Measurements from ENCODE around the gene UQCRC1.
A peak's percentile ranks its signal among the peaks of the same experiment; 100 is the strongest.

Gene UQCRC1

DNA sequence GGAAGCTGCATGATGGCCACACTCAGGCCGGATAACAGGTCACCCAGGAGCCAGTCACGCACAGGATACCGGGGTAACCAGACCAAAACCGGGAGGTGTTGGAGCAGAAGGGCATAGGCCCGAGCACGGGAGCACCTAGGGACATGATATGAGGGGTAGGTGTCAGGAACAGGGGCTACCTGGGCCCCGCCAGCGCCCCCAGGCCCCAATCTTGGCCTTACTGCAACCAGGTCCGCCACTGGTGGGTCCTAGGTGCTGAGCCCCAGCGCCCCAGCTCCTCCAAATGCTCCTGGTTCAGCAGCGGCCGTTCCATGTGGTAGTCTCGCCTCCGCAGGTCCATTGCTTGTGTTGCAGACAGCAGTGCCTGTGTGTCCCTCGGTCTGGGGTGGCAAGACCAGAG lies 23.8 kb upstream of the UQCRC1 start:
- no peak for DNase-seq

DNA sequence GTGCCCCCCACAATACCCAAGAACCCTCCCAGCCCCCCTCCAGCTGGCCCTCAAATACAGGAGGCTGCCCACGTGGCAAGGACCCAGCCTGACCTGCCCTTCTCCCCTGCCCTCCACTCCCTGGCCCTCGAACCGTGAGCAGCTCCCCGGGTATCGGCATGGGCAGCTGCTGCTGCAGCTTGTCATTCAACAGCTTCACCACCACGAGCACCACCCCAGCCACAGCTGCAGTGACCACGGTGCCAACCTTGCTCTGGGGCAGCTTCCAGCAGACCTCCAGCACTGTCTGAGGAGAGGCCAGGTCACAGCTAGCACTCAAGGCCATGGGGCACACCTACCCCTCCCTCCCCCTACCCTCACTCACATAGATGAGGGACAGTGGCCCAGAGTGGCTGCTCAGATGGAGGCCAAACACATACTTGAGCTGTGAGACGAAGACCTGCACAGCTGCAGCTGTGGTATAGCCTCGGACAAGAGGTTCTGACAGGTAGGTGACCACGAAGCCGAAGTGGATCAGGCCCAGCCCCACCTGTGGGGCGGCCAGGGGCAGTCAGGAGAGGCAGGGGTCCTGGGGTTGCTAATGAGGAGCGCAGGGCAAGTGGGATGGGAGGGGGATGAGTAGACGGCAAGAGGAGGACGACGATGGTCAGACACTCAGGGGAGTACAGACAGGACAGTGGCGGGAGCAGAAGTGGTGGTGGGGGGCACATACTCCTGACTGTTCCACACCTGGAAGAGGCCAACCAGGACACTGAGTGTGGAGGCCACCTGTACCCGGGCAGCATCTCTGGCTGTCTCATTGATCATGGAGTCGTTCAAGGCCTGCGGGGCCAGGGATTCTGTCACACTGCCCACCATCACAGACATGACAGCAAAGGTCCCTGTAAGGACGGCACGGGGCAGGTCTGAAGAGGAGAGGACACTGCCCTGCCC lies 22.3 kb upstream of the UQCRC1 start:
- no peak for DNase-seq

DNA sequence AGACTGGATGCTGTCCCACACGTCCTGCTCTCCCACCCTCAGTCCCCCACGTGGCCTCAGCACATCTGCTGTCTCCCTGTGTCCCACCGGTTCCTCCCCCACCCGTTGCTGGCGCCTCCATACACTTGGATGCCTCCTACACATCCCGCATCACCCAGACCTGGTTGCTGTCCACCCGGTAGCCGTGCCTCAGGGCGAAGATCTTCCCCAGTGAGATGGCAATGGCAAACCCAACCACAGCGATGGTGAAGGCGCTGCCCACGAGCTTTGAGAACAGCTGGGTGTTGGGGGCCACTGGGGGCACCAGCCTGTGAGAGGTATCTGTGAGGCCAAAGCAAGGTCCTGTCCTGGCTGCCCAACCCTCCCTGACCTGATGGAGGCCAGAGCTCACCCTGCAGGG lies 21.4 kb upstream of the UQCRC1 start:
- DNase-seq, result no peak

DNA sequence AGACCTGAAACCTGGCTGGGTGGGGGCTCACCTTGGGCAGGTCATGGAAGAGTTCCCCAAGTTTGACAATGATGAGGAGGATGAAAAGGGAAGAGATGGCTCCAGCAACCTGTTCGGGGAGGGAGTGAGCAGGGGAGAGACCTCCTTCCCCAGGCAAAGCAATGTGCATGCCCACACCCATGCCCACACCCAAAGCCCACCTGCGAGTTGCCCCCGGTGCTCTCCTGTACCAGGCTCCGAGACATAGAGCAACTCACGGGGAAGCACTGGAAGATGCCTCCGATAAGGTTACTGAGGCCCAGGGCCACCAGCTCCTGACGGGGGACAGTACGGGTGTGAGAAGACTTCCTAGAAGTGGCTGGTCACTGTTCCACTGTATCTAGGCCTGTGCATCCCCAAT lies 21.0 kb upstream of the UQCRC1 start:
- no peak for DNase-seq

DNA sequence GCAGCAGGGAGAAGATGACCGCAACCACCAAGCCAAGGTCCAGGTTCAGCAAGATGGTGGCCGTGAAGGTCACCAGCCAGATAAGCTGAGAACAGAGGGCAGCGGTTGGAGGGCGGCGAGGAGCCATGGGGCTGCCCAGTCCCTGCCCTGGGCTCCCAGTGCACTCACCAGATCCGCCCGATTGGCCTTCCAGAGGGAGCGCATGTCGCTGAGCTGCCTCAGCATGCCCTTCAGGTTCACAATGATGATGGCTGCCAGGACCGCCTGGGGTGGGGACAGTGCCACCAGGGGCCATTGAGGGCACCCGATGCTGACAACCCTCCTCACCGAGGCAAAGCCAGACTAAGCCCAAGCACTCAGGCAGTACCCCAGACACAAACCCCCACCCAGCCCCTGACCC lies 20.4 kb upstream of the UQCRC1 start:
- DNase-seq, result no peak

DNA sequence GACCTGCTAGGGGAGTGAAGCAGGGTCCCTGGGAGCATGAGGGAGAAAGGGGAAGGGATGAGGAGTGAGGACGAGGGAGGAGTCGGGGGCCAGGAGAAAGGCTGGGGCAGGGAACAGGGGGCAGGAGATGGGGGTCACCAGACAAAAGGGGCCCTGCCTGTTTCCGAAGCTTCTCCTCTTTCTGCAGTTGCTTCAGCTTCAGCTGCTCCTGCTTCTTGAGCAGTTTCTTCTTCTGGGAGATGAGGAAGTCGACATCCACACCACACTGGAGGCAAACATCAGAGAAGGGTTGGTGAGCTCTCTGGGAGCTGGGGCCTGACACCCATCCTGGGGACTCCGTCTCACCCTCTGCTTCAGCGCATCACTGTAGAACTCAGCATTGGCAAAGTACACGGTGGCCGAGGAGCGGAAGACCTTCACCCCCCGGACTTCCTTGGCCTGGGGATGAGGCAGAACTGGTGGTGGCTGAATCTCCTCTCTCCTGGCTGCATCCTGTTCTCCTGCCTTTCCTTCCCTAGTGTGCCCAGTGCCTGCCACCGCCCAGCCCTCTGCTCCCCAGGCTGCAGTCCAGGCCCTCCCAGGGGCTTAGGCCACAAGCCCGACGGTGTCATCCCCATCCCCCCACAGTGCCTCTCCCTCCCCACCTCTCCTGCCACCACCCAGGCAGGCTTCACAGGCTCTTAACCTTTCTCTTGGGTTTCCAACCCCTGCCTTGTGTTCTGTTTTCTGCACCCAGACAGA lies 19.0 kb upstream of the UQCRC1 start:
- DNase-seq, result no peak

DNA sequence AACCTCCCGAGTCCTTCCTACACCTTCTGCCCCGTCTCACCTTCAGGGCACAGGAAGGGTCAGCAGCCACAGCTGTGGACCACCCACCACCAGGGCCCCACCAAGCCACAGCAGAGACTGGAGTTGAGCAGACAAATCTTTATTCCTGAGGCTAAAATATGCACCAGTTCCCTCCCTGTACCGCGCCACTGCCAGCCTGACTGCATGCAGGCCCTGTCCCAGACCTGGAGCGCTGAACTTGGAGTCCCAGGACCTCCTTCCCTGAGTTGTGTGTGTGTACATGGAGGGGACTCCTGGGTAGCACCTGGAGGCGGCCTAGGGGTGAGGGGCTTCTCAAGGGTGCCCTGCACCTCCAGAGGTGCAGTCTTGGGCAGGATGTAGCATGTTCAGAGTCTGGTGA lies 16.2 kb upstream of the UQCRC1 start:
- no peak for DNase-seq

DNA sequence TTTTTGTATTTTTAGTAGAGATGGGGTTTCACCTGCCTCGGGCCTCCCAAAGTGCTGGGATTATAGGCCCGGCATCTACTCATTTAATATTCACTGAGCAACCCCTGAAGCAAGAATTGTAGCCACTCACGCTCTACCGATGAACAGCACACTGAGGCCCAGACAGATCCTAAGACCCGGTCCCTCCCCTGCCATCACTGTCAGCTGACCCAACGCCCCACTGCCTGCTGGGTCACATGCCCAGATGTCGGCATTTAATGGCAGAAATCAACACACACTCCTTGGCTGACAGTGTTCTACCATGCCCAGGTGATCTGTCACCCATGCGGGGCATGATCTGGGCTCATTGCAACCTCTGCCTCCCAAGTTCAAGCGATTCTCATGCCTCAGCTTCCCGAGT lies 15.3 kb upstream of the UQCRC1 start:
- DNase-seq, result no peak

DNA sequence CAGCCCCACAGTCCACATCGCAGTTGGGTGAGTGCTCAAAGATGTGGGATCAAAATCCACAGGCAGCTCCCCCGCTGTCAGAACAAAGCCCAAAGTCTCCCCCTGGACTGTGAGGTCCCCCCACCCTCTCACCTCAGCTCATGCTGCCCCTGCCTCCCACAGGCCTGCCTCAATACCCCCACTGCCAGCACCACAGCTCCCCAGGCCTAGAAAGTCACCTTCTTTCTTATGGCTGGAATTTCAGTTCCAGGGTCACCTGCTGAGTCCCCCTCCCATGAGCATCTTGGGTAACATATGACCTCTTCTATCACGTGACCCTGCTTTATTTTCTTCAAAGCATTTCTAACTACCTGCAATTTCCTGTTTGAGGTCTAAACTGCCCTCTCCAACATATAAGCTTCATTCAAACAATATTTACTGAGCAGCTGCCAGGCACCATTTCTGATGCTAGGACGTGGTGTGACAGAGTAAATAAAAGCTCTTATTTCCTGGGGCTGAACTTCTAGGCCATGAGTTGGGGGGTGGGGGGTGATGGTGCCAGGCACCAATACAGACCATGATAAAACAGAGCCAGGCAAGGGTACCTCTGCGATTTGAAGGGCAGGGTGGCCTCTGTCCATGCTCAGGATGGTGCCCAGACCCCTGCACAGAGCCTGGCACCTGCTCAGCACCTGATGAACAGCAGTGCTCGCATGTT lies 14.6 kb upstream of the UQCRC1 start:
- no peak for DNase-seq

DNA sequence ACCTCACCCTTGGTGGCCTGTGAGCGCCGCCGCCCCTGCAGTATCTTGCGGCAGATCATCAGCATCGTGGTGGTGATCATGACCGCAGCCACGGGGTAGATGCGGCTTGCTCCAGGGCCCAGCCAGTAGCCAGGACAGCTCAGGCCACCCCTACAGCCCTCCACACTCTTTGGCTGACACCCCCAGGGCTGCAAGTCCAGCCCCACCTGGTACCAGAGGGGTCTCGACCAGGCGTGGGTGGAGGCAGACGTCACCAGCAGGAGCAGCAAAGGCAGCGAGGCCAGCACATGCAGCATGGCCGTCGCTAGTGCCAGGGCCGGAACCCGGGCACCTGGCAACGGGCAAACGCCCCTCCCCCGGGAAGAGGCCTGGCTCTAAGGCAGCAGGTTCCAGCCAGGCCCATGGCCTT lies 12.0 kb upstream of the UQCRC1 start, which contains the start of gene TMEM89:
TSS of gene TMEM89 (minus strand) at position 309 of the 409 bp plus-strand sequence. CDS start at position 296, 13 bp downstream.
- DNase-seq, result no peak

DNA sequence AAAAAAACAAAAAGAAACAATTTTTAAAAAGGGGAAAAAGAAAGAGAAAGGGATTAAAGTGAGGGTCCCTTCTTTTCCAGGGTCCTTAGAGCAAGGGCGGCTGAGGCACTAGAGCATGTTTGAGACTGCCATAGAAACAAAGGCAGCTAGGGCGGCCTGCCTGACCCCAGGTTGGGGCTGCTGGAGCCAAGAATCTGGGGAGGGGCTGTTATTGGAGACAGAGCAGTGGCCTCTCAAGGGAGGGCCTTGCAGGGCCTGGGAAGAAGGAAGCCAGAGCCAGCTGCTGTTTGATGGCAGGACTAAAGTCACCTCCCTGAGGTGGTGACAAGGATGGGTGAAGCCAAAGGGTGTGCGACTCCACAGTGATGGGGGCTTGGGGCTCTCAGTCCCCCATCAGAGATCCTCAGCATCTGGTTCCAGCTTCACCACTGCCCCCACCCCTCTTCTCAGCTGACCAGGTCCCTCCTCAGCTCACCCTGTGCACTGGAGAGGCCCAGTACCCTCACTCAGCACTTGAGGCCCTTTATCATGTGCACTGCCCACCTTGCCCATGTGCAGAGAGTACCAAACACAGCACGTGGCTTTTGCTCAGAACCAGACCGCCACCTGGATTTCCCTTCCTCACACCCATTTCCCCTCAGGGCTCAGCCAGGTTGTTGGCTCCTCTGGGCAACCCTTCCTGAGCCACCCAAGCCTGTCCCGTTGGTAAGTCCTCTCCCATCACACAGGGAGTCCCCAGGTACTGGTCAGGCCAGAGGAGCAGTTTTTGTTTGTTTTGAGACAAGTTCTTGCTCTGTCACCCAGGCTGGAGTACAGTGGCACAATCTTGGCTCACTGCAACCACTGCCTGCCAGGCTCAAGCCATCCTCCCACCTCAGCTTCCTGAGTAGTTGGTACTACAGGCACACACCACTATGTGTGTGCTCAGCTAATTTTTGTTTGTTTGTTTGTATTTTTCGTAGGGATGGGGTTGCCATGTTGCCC lies 10.4 kb upstream of the UQCRC1 start:
- no peak for DNase-seq

DNA sequence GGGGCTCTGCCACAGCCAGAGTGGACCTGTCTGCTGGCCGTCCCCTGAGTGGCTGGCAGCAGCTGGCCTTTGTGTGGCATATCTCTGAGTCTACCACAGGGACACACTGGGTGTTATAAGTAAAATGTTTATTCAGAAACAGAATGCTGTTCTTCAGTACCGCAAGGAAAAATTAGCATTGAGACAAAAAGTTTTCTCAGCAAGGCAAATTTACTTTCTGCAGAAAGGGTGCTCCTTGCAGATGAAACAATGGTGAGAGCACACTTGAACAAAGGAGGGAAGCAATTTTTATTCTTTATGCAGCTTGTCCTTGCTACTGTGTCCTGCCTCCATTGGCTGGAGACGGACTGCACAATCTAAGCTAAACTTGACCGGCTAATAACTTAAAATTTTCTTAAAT lies 8.1 kb upstream of the UQCRC1 start:
- DNase-seq, result no peak

DNA sequence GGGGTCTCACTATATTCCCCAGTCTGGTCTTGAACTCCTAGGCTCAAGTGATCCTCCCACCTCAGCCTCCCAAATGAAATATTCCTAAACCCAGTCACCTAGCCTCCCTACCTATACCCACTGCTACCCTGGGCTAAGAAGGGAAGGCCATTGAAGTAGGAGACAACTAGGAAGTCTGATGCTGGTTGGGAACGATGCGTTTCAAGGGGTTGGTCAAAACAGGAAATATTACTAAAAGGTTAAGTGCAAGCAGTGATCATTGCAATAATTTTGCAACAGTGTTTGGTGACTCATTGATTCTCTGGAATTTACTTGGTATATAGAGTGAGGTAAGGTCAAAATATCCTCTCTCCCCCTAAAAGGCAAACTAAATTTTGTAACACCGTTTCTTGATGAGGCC lies 4.6 kb upstream of the UQCRC1 start:
- DNase-seq, result no peak

DNA sequence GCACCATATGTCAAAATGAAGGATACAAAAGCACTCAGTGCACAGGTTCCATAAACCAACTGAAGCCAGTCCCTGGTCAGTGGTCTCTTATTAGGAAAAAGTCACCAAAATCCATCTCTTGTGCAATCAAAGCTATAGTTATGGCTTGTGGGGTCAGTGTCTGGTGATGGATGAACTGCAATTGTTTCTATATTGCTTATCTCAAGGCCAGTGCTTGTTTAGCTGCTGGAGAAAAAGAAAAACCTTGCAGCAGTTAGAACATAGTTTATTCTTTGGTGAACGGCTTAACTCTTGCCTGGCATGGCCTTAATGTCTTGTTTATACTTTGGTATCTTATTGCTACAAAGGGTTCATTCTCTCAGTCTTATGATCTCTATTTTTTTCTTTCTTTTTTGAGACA lies 2.9 kb upstream of the UQCRC1 start:
- DNase-seq, result no peak

DNA sequence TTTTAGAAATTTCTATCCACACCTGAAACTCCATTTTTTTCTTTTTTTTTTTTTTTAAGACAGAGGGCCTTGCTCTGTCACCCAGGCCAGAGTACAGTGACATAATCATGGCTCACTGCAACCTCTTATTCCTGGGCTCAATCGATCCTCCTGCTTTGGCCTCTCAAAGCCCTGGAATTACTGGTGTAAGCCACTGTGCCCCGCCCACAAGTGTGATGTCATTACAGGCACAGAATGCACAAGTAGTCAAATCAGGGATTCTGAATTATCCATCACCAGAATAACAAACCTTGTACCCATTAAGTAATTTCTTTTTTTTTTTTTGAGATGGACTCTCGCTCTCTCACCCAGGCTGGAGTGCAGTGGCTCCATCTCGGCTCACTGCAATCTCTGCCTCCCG lies 1.9 kb downstream of the UQCRC1 start:
- DNase-seq, result peak; percentile 23

DNA sequence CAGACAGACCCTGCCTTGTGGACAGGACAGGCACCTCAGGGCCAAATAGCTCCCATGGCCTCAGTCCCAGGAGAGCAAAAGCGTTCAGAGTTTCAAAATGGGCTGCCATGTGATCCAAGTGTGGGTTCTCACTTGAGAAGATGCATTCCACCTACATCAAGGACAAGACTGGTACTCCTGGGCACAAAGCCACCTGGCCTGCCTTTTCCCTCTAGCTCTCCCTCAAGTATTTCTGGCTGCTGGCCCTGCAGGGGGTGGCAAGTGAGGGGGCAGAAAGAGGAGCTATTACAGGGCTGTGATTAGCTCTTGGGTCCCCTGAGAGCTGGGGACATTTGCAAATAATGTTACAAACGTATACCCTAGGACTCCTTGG lies 7.8 kb downstream of the UQCRC1 start:
- DNase-seq, result no peak

DNA sequence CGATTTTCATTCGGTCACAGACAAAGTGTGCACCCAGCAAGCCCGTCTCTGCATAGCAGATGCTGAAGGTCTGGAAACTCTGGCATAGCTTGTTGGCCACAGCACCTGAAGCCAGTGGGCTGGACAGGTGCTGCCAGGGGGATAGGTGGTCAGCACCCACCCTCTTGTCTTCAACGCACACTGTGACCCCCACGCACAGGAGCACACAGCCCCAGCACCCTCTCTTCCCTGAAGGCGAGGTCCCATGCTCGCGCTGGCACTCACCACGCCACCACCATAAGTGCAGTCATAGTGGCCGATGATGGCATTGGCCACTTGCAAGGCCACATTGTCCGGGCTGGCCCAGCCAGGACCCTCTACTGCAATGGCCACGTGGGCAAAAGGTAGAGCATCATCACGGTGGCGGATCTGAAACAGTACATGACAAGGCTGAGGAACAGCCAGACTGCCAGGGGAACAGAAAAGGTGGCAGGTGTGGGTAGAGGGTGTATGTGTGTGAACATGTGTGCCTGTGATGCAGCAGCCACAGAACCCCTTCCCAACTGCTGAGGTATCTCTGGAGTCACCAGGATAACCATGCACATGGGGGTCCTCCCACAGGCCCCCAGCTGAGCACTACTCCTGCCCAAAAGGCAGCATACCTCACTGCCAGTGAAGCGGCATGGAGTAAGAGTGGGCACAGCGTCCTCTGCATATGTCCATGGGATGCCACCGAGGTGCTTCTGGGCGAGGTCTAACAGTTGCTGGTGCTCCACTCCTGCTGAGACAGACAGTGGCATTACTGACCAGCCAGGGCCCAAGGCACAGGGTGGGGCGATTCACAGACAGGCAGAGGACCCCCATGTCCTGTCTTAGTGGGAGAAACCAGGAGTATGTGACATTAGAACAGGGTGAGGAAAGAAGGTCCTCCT lies 8.5 kb downstream of the UQCRC1 start:
- DNase-seq, result no peak

DNA sequence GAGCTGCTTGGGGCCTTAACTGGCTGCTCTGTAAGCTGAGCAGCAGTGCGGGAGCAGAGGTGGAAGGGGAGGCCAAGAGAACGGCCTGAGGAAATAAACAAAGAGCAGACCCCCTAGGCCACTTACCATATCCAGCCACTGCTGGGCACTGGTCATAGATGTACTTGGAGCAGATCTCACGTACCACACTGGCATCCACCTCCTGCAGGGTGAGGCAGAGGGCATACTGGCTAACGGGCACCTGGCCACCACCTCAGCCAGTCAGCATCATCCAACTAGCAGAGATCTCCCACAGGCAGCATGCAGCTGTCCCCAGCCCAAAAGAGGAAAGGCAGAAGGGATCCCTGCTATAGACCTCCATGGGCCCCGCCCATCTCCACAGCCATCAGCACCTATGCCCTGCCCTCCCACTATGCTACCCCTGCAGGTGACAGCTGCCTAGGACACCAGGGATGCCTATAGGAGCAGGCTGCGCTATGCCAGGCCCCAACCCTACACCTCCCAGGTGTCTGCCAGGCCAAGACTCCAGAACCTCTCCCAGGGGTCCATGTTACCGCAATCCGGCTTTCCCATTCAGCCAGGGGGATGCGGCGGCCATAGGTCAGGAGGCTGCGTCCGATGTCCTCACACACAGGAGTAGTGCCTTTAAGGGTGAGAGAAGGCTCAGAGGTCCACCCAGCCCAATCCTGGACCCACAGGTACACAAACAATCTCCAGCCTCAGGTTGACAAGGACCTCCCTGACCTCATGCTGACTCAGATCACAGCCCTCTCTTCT lies 9.7 kb downstream of the UQCRC1 start:
- DNase-seq, result no peak

DNA sequence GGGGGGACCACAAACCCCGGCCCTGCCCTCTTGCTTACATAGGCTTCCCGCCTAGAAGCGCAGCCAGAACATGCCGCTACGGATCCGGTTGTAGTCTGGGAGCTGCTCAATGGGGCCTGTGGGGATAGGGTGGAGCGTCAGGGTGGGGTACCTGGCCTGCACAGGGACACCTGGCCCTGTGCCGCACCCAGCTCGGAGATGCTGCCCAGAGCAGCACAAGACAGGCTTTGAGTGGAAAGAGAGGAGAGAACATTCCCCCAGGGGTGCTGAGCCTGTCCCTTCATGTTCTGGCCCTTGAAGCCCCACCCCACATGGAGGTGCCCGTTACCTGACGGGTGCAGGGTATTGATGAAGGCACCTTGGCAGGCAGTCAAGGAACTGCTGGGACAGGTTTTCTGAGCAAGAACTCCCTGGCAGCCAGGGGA lies 10.4 kb downstream of the UQCRC1 start:
- no peak for DNase-seq
